ENCODE data around the gene TUBB2B. TPM values are rescaled to one million over a fixed set of nuclear protein-coding genes. Genes with fewer than 3 reads are reported as not detected.

TUBB2B gene
- total and polyA plus RNA-seq, 2 donors (not counting 3 experiments of a cell fraction or from before 2014, with no cell fraction given) = 5.1 to 8.3 TPM

DNA sequence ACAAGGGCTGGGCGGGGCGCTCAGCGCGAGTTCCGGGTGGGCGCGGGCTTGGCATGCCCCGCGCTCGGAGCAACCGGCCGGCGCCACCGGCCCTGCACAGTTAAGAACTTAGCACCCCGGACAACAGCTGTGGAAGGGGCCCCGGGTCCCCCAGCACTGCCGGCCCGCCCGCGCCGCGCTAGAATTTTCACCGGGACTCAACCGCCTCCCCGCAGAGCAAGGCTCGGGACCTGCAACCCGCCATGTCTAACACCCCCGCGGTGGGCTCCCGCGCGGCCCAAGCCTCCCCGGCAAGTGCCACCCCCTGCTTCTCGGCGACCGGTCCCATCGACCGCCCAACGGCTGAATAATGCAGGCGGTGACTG is 26.1 kb upstream of the TUBB2B start:
- Histone ChIP-seq H3K4me3 (replicated peaks in 1 of 3; ENCODE audit: insufficient read depth in 1 of 3, low read depth in 1 of 3, low read length in 3 of 3) (no peak overlapping the region), H3K36me3 (ENCODE audit: control insufficient read depth in 2 of 2, extremely low read depth in 1 of 2, insufficient read depth in 2 of 2, low read length in 2 of 2) (no peaks in the 10 kb centered on the region), H3K9me1 (replicated peaks; ENCODE audit: control insufficient read depth, extremely low read depth, insufficient read depth, low read length) (no peaks in the 10 kb centered on the region), H3K4me1 (ENCODE audit: control insufficient read depth, extremely low read depth, insufficient read depth, low read length) (no peaks in the 10 kb centered on the region), H3K27me3 (ENCODE audit: control insufficient read depth in 2 of 2, insufficient read depth in 2 of 2, low read length in 2 of 2) (peaks cover 4 to 9% of the 10 kb centered on the region in 2 experiments), H2AFZ (ENCODE audit: low read depth, low read length) (no peak overlapping the region), H3K9ac (replicated peaks; ENCODE audit: extremely low read depth, insufficient read depth, low read length) (no peak overlapping the region), H4K20me1 (replicated peaks; ENCODE audit: control insufficient read depth, extremely low read depth, insufficient read depth, low read length) (no peaks in the 10 kb centered on the region), H3K79me2 (ENCODE audit: control insufficient read depth, insufficient read depth, low read length) (no peaks in the 10 kb centered on the region), H3K9me3 (replicated peaks; ENCODE audit: control insufficient read depth, insufficient read depth, low read length) (no peaks in the 10 kb centered on the region), H3K4me2 (ENCODE audit: insufficient read depth, low read length) (no peak overlapping the region), H3K27ac (ENCODE audit: insufficient read depth, low read depth, low read length) (no peak overlapping the region)
- TF ChIP-seq POLR2AphosphoS5 (IDR thresholded peaks at IDR 0.05; ENCODE audit: insufficient read depth, low read depth, low read length) = no peak
- no peak for TF ChIP-seq EZH2 (IDR thresholded peaks at IDR 0.05; ENCODE audit: borderline replicate concordance, low read depth, low read length, severe bottlenecking)
- no peak for TF ChIP-seq JUN (IDR thresholded peaks at IDR 0.05; ENCODE audit: borderline replicate concordance, insufficient read depth, insufficient read length, low read depth)
- intact Hi-C loops (cut with micrococcal nuclease) = no loop called here
- CTCF ChIA-PET = interaction anchor here (1.5 kb wide), 1 partner anchor 114 kb away, joined by 3 read pairs; no protein-coding TSS in a partner anchor
- POLR2A ChIA-PET = no interaction called here
- FAIRE-seq = no peak
- dilution Hi-C loops (cut with MboI; ENCODE audit: extremely low pct_ligation_motif_present, low sequenced_read_pairs) = no loop called here
- no peak for DNase-seq (ENCODE audit: low read depth, low spot score)
- no TSS peak for BruUV-seq (replicated peaks)

GRCh38 chr6:3252861-3253596 is 25.6 kb upstream of the TUBB2B start:
- no TSS peak for BruUV-seq (replicated peaks)
- Histone ChIP-seq H3K9me3 (replicated peaks; ENCODE audit: control insufficient read depth, insufficient read depth, low read length) (no peaks in the 10 kb centered on the region), H3K9ac (replicated peaks; ENCODE audit: extremely low read depth, insufficient read depth, low read length) (no peak overlapping the region), H3K27ac (ENCODE audit: insufficient read depth, low read depth, low read length) (no peak overlapping the region), H3K79me2 (ENCODE audit: control insufficient read depth, insufficient read depth, low read length) (no peaks in the 10 kb centered on the region), H3K9me1 (replicated peaks; ENCODE audit: control insufficient read depth, extremely low read depth, insufficient read depth, low read length) (no peaks in the 10 kb centered on the region), H3K27me3 (ENCODE audit: control insufficient read depth in 2 of 2, insufficient read depth in 2 of 2, low read length in 2 of 2) (peaks cover 6 to 12% of the 10 kb centered on the region in 2 experiments), H4K20me1 (replicated peaks; ENCODE audit: control insufficient read depth, extremely low read depth, insufficient read depth, low read length) (no peaks in the 10 kb centered on the region), H3K4me1 (ENCODE audit: control insufficient read depth, extremely low read depth, insufficient read depth, low read length) (no peaks in the 10 kb centered on the region), H3K36me3 (ENCODE audit: control insufficient read depth in 2 of 2, extremely low read depth in 1 of 2, insufficient read depth in 2 of 2, low read length in 2 of 2) (no peaks in the 10 kb centered on the region), H3K4me2 (ENCODE audit: insufficient read depth, low read length) (no peak overlapping the region), H2AFZ (ENCODE audit: low read depth, low read length) (no peak overlapping the region), H3K4me3 (replicated peaks in 1 of 3; ENCODE audit: insufficient read depth in 1 of 3, low read depth in 1 of 3, low read length in 3 of 3) (no peak overlapping the region)
- no peak for TF ChIP-seq JUN (IDR thresholded peaks at IDR 0.05; ENCODE audit: borderline replicate concordance, insufficient read depth, insufficient read length, low read depth)
- TF ChIP-seq EZH2 (IDR thresholded peaks at IDR 0.05; ENCODE audit: borderline replicate concordance, low read depth, low read length, severe bottlenecking) = no peak
- TF ChIP-seq FOS (IDR thresholded peaks at IDR 0.05; ENCODE audit: borderline replicate concordance, insufficient read depth, low read length) = no peak
- no peak for TF ChIP-seq POLR2AphosphoS5 (IDR thresholded peaks at IDR 0.05; ENCODE audit: insufficient read depth, low read depth, low read length)
- TF ChIP-seq MYC (IDR thresholded peaks at IDR 0.05; ENCODE audit: low read depth, low read length) = no peak
- TF ChIP-seq, protein P1, sequence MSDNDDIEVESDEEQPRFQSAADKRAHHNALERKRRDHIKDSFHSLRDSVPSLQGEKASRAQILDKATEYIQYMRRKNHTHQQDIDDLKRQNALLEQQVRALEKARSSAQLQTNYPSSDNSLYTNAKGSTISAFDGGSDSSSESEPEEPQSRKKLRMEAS (IDR thresholded peaks at IDR 0.05; ENCODE audit: insufficient read depth, insufficient read length) = no peak
- no peak for TF ChIP-seq GATA2 (IDR thresholded peaks at IDR 0.05; ENCODE audit: insufficient read depth, insufficient read length, low read depth, low read length)
- no peak for TF ChIP-seq POLR2A (IDR thresholded peaks at IDR 0.05; ENCODE audit: low read depth, low read length)
- TF ChIP-seq, protein P2, sequence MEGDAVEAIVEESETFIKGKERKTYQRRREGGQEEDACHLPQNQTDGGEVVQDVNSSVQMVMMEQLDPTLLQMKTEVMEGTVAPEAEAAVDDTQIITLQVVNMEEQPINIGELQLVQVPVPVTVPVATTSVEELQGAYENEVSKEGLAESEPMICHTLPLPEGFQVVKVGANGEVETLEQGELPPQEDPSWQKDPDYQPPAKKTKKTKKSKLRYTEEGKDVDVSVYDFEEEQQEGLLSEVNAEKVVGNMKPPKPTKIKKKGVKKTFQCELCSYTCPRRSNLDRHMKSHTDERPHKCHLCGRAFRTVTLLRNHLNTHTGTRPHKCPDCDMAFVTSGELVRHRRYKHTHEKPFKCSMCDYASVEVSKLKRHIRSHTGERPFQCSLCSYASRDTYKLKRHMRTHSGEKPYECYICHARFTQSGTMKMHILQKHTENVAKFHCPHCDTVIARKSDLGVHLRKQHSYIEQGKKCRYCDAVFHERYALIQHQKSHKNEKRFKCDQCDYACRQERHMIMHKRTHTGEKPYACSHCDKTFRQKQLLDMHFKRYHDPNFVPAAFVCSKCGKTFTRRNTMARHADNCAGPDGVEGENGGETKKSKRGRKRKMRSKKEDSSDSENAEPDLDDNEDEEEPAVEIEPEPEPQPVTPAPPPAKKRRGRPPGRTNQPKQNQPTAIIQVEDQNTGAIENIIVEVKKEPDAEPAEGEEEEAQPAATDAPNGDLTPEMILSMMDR (IDR thresholded peaks at IDR 0.05; ENCODE audit: extremely low read depth in 1 of 2, insufficient read depth in 1 of 2, low read depth in 1 of 2, low read length in 2 of 2) = no peak
- ChIA-PET POLR2A (no interaction called here), CTCF (interaction anchor here (1.3 to 5.3 kb wide), 6 partner anchors 8 to 127 kb away, joined by 3 to 121 read pairs (median 20); partner anchors contain the start of gene TUBB2A)
- dilution Hi-C loops (cut with MboI; ENCODE audit: extremely low pct_ligation_motif_present, low sequenced_read_pairs) (no loop called here), intact Hi-C loops (cut with micrococcal nuclease) (no loop called here)
- no peak for DNase-seq (ENCODE audit: low read depth, low spot score)
- FAIRE-seq = no peak
